NCI-H2171 treated with DMSO at 0.1 percent for 48 hours (cell line): ENCODE data around the gene CKB.

Experiments used
- DNase-seq: peaks from one replicate; lab custom pipeline; 2025; lab: John Stamatoyannopoulos, UW

Gene CKB

DNA sequence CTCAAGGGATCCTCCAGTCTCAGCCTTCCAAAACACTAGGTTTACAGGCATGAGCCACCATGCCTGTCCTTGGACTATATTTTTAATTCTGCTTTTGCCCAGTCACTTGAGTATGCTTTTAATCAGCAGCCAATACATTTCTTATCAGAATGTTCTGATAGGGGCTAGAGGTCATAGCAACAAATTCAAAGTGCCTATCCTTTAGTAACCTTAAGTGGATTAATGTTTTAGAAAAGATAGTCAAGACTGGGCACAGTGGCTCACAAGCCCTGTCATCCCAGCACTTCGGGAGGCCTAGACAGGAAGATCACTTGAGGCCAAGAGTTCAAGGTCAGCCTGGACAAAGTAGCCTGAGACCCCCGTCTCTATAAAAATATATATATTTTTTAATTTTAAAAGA lies 37.1 kb downstream of the CKB start:
- DNase-seq, result no peak

DNA sequence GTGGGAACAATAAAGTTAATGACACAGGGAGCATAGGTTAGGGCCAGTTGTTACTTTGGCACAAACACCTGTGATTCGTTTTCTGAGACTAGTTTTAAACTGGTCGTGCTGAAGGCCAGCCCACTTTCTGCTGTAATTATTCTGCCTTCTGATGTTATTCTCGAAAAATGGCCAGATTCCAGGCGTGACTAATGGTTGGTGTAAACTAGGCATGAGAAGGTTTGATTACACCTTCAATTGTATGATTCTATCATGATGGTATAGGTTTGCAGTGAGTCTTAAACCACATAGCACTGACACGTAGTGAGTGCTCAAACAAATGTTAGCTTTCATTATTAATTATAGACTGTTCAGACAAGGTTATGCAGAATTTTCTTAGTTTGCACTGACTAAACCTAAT lies 39.0 kb downstream of the CKB start:
- DNase-seq, result no peak

DNA sequence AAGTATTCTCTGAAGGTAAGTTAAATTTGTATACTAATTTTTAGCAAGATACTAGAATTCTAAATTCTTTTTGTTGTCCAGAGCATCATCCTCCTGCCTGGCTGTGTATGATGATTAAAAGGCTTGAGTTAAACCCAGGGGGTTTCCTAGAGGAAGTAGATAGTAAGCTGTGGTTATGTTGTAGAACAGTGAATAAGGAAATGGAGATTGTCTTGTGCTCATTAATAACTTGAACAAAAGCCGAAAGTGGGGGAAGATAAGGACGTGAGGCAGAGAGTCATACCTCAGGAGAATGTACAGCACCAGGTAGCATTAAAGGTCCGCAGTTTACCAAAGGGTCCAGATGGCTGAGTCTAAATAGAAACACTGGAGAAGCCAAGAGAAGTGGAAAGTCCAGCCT lies 42.0 kb downstream of the CKB start:
- no peak for DNase-seq

DNA sequence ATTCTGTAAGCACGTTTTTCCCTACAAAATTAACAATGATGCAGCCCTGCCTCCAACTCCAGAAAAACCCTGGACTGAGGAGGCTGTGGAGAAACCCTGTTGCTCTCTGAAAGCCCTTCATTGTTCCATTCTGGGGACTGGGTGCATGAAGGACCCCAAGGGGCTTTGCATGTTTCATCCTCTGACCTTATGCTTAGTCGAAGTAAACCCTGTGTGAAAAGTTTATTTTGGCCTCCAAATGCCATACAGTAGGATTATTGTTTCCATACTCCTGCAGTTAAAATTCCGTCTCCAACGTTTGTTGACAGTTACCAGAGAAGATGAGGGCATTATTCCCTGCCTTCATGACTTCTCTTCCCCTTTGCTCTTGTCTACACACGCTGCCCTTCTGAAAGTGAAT lies 46.0 kb downstream of the CKB start:
- DNase-seq, result no peak

DNA sequence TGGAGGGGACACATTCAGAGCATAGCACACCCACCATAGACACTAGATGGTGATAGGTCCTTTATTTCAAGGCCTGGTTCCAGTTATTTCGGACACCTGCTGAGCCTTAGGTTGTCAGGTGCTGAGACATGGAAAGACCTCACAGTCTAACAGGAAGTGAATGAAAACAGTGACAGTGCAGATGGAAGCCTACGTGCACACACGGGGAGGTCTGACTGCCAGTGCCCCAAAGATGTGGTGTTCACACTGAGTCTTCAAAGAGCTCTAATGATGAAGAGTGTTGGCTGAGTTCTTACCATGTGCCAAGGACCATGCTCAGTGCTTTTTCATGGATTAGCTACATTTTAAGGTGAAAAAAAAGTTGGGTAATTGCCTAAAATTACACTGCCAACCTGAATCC lies 46.6 kb downstream of the CKB start:
- DNase-seq, result no peak

DNA sequence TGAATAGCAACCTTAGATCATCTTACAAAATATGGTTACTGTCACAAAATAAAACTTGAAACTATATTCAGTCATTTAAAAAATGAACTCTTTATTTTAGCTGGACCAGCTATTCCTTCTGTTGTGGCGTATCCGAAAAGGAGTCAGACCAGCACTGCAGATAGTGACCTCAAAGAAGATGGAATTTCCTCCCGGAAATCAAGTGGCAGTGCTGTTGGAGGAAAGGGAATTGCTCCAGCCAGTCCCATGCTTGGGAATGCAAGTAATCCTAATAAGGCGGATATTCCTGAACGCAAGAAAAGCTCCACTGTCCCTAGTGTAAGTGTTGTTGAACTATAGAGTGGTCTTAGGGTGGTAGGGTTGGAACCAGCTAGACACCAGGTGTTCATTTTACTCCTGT lies 47.7 kb downstream of the CKB start:
- no peak for DNase-seq

DNA sequence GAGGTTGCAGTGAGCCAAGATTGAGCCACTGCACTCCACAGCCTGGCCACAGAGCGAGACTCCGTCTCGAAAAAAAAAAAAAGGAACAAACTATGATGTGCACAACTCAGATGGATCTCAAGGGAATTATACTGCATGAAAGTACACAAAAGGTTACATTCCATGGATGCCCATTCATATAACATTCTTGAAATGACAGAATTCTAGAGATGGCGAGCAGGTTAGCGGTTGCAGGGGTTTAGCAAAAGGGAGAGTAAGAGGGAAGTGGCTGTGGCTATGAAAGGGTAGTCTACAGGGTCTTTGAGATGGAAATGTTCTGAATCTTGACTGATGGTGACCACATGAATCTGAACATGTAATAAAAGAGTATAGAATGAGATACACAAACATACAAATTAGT lies 49.7 kb downstream of the CKB start:
- DNase-seq, result no peak
